Measurements from ENCODE around the gene ZNF789. TPM values are rescaled to one million over a fixed set of nuclear protein-coding genes. Genes with fewer than 3 reads are reported as not detected.

The ZNF789 gene
- total and polyA plus RNA-seq, 2 of the 13 experiments (the other 11 are each of a cell fraction or from before 2014, with no cell fraction given), result 19.8 to 25.1 TPM

- no peak for TF ChIP-seq SNAI1 (CRISPR knock-in tag; IDR thresholded peaks at IDR 0.05; ENCODE audit: borderline replicate concordance)
- TF ChIP-seq SETDB1 (CRISPR knock-in tag; IDR thresholded peaks at IDR 0.05; ENCODE audit: borderline replicate concordance), result no peak
- no peak for TF ChIP-seq FOSL1 (CRISPR knock-in tag; IDR thresholded peaks at IDR 0.05; ENCODE audit: borderline replicate concordance)
- no peak for TF ChIP-seq ZNF10 (CRISPR knock-in tag; IDR thresholded peaks at IDR 0.05; ENCODE audit: borderline replicate concordance, low read depth)
- no peak for TF ChIP-seq ZNF33A (CRISPR knock-in tag; IDR thresholded peaks at IDR 0.05; ENCODE audit: borderline replicate concordance)
- TF ChIP-seq STAT5B (CRISPR knock-in tag; IDR thresholded peaks at IDR 0.05), result no peak
- TF ChIP-seq ATF2 (CRISPR knock-in tag; IDR thresholded peaks at IDR 0.05), result no peak
- TF ChIP-seq SIN3A (IDR thresholded peaks at IDR 0.05; ENCODE audit: borderline replicate concordance, low read depth, low read length), result no peak
- TF ChIP-seq TARDBP (CRISPR knock-in tag; IDR thresholded peaks at IDR 0.05), result no peak
- no peak for TF ChIP-seq NFRKB (IDR thresholded peaks at IDR 0.05)
These were observed 23.8 kb upstream of the ZNF789 start (continued) for GRCh38 chr7:99448855-99449254.

GRCh38 chr7:99449326-99449725 is 23.4 kb upstream of the ZNF789 start:
- Histone ChIP-seq H3K4me2 (ENCODE audit: low read depth, low read length) (no peak overlapping the region), H3K27ac (ENCODE audit: extremely low read length, insufficient read depth, low read length) (no peak overlapping the region), H3K4me3 (replicated peaks in 1 of 3; ENCODE audit: insufficient read depth in 1 of 3, low read depth in 2 of 3, low read length in 3 of 3) (no peak overlapping the region), H3K9me3 (ENCODE audit: low read length) (no peaks in the 10 kb centered on the region), H3K36me3 (replicated peaks in 1 of 2; ENCODE audit: control insufficient read depth in 1 of 2, insufficient read depth in 2 of 2, low read length in 2 of 2) (peaks cover 35 to 87% of the 10 kb centered on the region in 2 experiments), H2AFZ (ENCODE audit: low read length) (no peak overlapping the region), H3K9ac (ENCODE audit: insufficient read depth, low read depth, low read length) (no peak overlapping the region), H3K4me1 (ENCODE audit: insufficient read depth, low read length) (no peaks in the 10 kb centered on the region), H3K27me3 (ENCODE audit: control insufficient read depth in 1 of 2, insufficient read depth in 2 of 2, low read length in 2 of 2) (no peaks in the 10 kb centered on the region), H3K79me2 (ENCODE audit: insufficient read depth, low read length) (no peaks in the 10 kb centered on the region), H4K20me1 (ENCODE audit: insufficient read depth, low read length) (peaks cover 2% of the 10 kb centered on the region; the same call in 1 of the 2 replicates)
- TF ChIP-seq ZNF333 (CRISPR knock-in tag; IDR thresholded peaks at IDR 0.05; ENCODE audit: borderline replicate concordance) (no peak), ZBTB26 (CRISPR knock-in tag; IDR thresholded peaks at IDR 0.05; ENCODE audit: borderline replicate concordance) (no peak), NRL (CRISPR knock-in tag; IDR thresholded peaks at IDR 0.05; ENCODE audit: borderline replicate concordance) (no peak), ZNF883 (CRISPR knock-in tag; IDR thresholded peaks at IDR 0.05; ENCODE audit: not compliant biosample characterization) (no peak)
- no TSS peak for BruUV-seq (replicated peaks)
- CTCF ChIA-PET (ENCODE audit: low intra/inter-chr PET ratio, low total read pairs), result no interaction called here
- intact Hi-C loops (cut with micrococcal nuclease; ENCODE audit: unreplicated experiment) (no loop called here), in situ Hi-C loops (cut with HindIII; ENCODE audit: extremely low pct_ligation_motif_present, low pct_unique_long_range_greater_than_20kb) (no loop called here)
- FAIRE-seq (no peak), DNase-seq (ENCODE audit: low spot score) (no peak), ATAC-seq (no peak)
- POLR2A ChIA-PET, result interaction anchor here (1.5 kb wide), 1 partner anchor 11 kb away, joined by 4 read pairs; the partner anchor contains the start of genes CPSF4 and PTCD1
- 86% methylated on average over 1 of the region's 5 CpGs for WGBS (ENCODE audit: low lambda C conversion rate)

All from HepG2 (cell line).